GM19463 (cell line): ENCODE measurements around the gene CHIT1.

Source experiments
- ATAC-seq: cut with Tn5 transposase; IDR thresholded peaks from one replicate; pipeline ENCODE4 v1.9.1; 2021; ENCODE audit warnings: mild to moderate bottlenecking, moderate library complexity; ENCODE audit not compliant: unreplicated experiment

Gene CHIT1

GRCh38 chr1:203175827-203176241 lies 53.6 kb downstream of the CHIT1 start:
- no peak for ATAC-seq

GRCh38 chr1:203175237-203175826 lies 54.1 kb downstream of the CHIT1 start, which contains the start of gene MYBPH:
MYBPH (minus strand) TSS chr1:203175826; CDS start chr1:203175755, 71 bp downstream.
- no peak for ATAC-seq

- no peak for ATAC-seq
Measured at GRCh38 chr1:203174324-203174985, 55.0 kb downstream of the CHIT1 start.

- peak; percentile 94 for ATAC-seq
Measured at GRCh38 chr1:203173566-203173965, 55.9 kb downstream of the CHIT1 start.

GRCh38 chr1:203173011-203173555 lies 56.4 kb downstream of the CHIT1 start:
- no peak for ATAC-seq

GRCh38 chr1:203172184-203173010 lies 57.1 kb downstream of the CHIT1 start:
- ATAC-seq, result no peak

- no peak for ATAC-seq
Measured at GRCh38 chr1:203171341-203172183, 57.9 kb downstream of the CHIT1 start.

GRCh38 chr1:203170625-203171330 lies 58.7 kb downstream of the CHIT1 start:
- ATAC-seq, result no peak

- ATAC-seq, result no peak
Measured at GRCh38 chr1:203169770-203170520, 59.5 kb downstream of the CHIT1 start.

- no peak for ATAC-seq
Measured at GRCh38 chr1:203168991-203169390, 60.5 kb downstream of the CHIT1 start.

- no peak for ATAC-seq
Measured at GRCh38 chr1:203168256-203168786, 61.2 kb downstream of the CHIT1 start.

GRCh38 chr1:203167913-203168200 lies 61.6 kb downstream of the CHIT1 start:
- ATAC-seq, result no peak

GRCh38 chr1:203167026-203167912 lies 62.2 kb downstream of the CHIT1 start:
- no peak for ATAC-seq

GRCh38 chr1:203166192-203166940 lies 63.1 kb downstream of the CHIT1 start:
- no peak for ATAC-seq
